Gastroesophageal sphincter (tissue), 4 donors: Measurements from ENCODE around the gene PIK3CD. TPM values are rescaled to one million over a fixed set of nuclear protein-coding genes. Genes with fewer than 3 reads are reported as not detected.

ENCODE experiments used
- ATAC-seq: fragments of 150-250 bp; one replicate; pipeline ENCODE4 v1.9.1; 2016; ENCODE audit warnings: mild to moderate bottlenecking, moderate library complexity
- H3K27ac ChIP-seq, 4 donors: fragments of 200-600 bp; sonication (generic) in 3 of 4; 1 replicate in 3 of 4; 2 replicates in 1 of 4; pipeline ENCODE4 v1.5.1; 2016 to 2019
- H3K27me3 ChIP-seq: fragments of 200-600 bp; sonication (generic); one replicate; pipeline ENCODE4 v1.5.1; 2019
- H3K36me3 ChIP-seq, 2 donors: fragments of 200-600 bp; sonication (generic); one replicate each; pipeline ENCODE4 v1.5.1; 2019; ENCODE audit warnings: control low read depth in 1 of 2
- H3K4me1 ChIP-seq, 3 donors: fragments of 200-600 bp; sonication (generic); 1 replicate in 2 of 3; 2 replicates in 1 of 3; pipeline ENCODE4 v1.5.1; 2016 to 2019; ENCODE audit warnings: control low read depth in 2 of 3
- H3K4me3 ChIP-seq, 2 donors: fragments of 200-600 bp; sonication (generic); one replicate each; pipeline ENCODE4 v1.5.1; 2019; ENCODE audit warnings: mild to moderate bottlenecking in 1 of 2, moderate library complexity in 1 of 2
- H3K9me3 ChIP-seq, 3 donors: fragments of 200-600 bp; sonication (generic); one replicate each; pipeline ENCODE4 v1.5.1; 2017 to 2019; ENCODE audit warnings: control low read depth in 2 of 3
- CTCF ChIP-seq, 4 experiments: fragments of 200-600 bp in 2 of 4; fragments of 450-650 bp in 2 of 4; sonication (generic) in 1 of 4; IDR thresholded peaks; one replicate each; pipeline ENCODE4 v1.5.1; 2017 to 2019; ENCODE audit warnings: antibody characterized with exemption in 4 of 4, mild to moderate bottlenecking in 2 of 4, moderate library complexity in 2 of 4
- EP300 ChIP-seq: sonication (generic); formaldehyde crosslinking; IDR thresholded peaks from one replicate; pipeline ENCODE4 v1.6.1; 2017; ENCODE audit warnings: antibody characterized with exemption, mild to moderate bottlenecking
- POLR2A ChIP-seq, 2 donors: fragments of 450-650 bp; IDR thresholded peaks; one replicate each; pipeline ENCODE4 v1.6.1; 2017; ENCODE audit warnings: antibody characterized with exemption in 2 of 2, mild to moderate bottlenecking in 2 of 2, moderate library complexity in 1 of 2
- POLR2AphosphoS5 ChIP-seq: sonication (generic); formaldehyde crosslinking; IDR thresholded peaks from one replicate; pipeline ENCODE4 v1.6.1; 2017; ENCODE audit warnings: antibody characterized with exemption
- WGBS, 2 donors: methylation state at CpG; one replicate each; pipeline ENCODE4 v1.1.5; 2018; ENCODE audit warnings: low coverage in 1 of 2; 5-methylcytosine and 5-hydroxymethylcytosine counted together
- total RNA-seq, 4 donors: library from RNA; depleted of rRNA; stranded (reverse); fragments of >200 nt; gene quantifications; one replicate each; pipeline ENCODE4 v1.1.0, GENCODE V29; 2016

The PIK3CD gene
- total RNA-seq, 4 donors from 2014 or later, result 8.2 to 18.2 (median 15.4) TPM

DNA sequence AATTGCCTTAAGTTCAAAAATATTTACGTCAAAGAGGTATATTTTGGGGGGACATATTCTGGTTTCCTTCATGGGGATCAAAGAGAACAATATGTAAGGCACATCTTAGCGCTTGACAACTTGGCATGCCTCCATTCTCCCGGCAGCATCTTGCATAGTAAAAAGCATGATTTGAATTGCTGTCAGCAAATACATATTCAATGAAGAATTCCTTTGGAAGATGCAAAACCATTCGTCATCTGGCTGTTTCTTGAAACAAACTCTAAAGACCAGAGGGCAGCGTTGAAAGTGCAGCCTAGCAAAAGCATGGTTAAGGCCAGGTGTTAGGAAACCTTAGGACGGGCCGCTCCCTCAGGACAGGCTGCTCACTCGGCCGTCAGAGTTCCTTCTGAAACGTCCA lies 3.4 kb upstream of the PIK3CD start:
- WGBS, 2 donors, result 54 to 62% methylated on average over 9 to 10 of the region's 10 CpGs
- ATAC-seq, result no peak
- H3K4me3 ChIP-seq, result no peak overlapping the region
- H3K9me3 ChIP-seq, result no peaks in the 10 kb centered on the region
- TF ChIP-seq POLR2A (IDR thresholded peaks at IDR 0.05), result no peak
- no peak for TF ChIP-seq CTCF (IDR thresholded peaks at IDR 0.05)
- no peak for TF ChIP-seq POLR2AphosphoS5
- no peak for TF ChIP-seq EP300
- no peaks in the 10 kb centered on the region for H3K36me3 ChIP-seq
- peaks cover 44% of the 10 kb centered on the region for H3K27me3 ChIP-seq
- no peak overlapping the region for H3K27ac ChIP-seq
- peaks cover 0 to 18% (median 14%) of the 10 kb centered on the region in 3 donors for H3K4me1 ChIP-seq

- peaks cover 0 to 18% (median 14%) of the 10 kb centered on the region in 3 donors for H3K4me1 ChIP-seq
- 88% methylated on average over 1 of the region's 3 CpGs; no CpG with 5 or more reads in 1 of the 2 donors for WGBS, 2 donors
- H3K27ac ChIP-seq, result no peak overlapping the region
- H3K27me3 ChIP-seq, result peaks cover 56% of the 10 kb centered on the region
- no peaks in the 10 kb centered on the region for H3K9me3 ChIP-seq
- no peak overlapping the region for H3K4me3 ChIP-seq
- ATAC-seq, result no peak
- TF ChIP-seq CTCF (IDR thresholded peaks at IDR 0.05) (no peak), EP300 (no peak), POLR2A (IDR thresholded peaks at IDR 0.05) (no peak)
- no peaks in the 10 kb centered on the region for H3K36me3 ChIP-seq
These were observed 1.8 kb upstream of the PIK3CD start for GRCh38 chr1:9649769-9650168.

GRCh38 chr1:9651220-9651564 lies 339 bp upstream of the PIK3CD start:
- TF ChIP-seq CTCF (IDR thresholded peaks at IDR 0.05), result no peak
- no peak for TF ChIP-seq EP300
- no peak for TF ChIP-seq POLR2AphosphoS5
- no peak for TF ChIP-seq POLR2A (IDR thresholded peaks at IDR 0.05)
- 42 to 49% methylated on average over 2 to 4 of the region's 10 CpGs for WGBS, 2 donors
- no peaks in the 10 kb centered on the region for H3K36me3 ChIP-seq
- H3K4me3 ChIP-seq, result peak overlapping the region; percentile 9 to 54
- H3K4me1 ChIP-seq, result peaks cover 0 to 18% (median 14%) of the 10 kb centered on the region in 3 donors
- no peaks in the 10 kb centered on the region for H3K9me3 ChIP-seq
- peaks cover 56% of the 10 kb centered on the region for H3K27me3 ChIP-seq
- no peak for ATAC-seq
- H3K27ac ChIP-seq, result peak overlapping the region in 1 of 4 donors; percentile 65

- Histone ChIP-seq H3K4me3 (peak overlapping the region; percentile 9 to 54), H3K27ac (peak overlapping the region in 2 of 4 donors; percentile 35 to 65), H3K9me3 (no peaks in the 10 kb centered on the region), H3K36me3 (no peaks in the 10 kb centered on the region), H3K27me3 (peaks cover 56% of the 10 kb centered on the region), H3K4me1 (peaks cover 0 to 18% (median 14%) of the 10 kb centered on the region in 3 donors)
- TF ChIP-seq EP300, result no peak
- TF ChIP-seq CTCF (IDR thresholded peaks at IDR 0.05), result no peak
- TF ChIP-seq POLR2A (IDR thresholded peaks at IDR 0.05), result no peak
- no peak for TF ChIP-seq POLR2AphosphoS5
- 0 to 3% methylated on average over 8 to 11 of the region's 55 CpGs for WGBS, 2 donors
- ATAC-seq, result peak; percentile 5
These were observed 1.1 kb downstream of the PIK3CD start for GRCh38 chr1:9652379-9653209.

DNA sequence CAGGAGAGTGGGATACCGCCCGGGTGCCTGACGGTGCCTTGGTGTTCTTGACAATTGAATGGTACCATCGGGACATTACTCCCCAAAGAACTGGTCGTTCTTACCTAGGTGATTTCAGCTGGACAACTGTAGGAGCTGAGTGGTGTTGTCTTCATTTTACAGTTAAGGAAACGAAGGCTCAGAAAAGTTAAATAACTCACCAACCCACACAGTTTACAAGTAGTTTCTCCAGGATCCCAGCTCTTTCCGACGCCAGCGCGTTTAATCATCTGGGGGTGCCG lies 1.6 kb downstream of the PIK3CD start:
- peaks cover 0 to 18% (median 14%) of the 10 kb centered on the region in 3 donors for H3K4me1 ChIP-seq
- no peaks in the 10 kb centered on the region for H3K9me3 ChIP-seq
- H3K27me3 ChIP-seq, result peaks cover 56% of the 10 kb centered on the region
- H3K36me3 ChIP-seq, result no peaks in the 10 kb centered on the region
- TF ChIP-seq POLR2AphosphoS5 (no peak), CTCF (IDR thresholded peaks at IDR 0.05) (no peak), EP300 (no peak), POLR2A (IDR thresholded peaks at IDR 0.05) (no peak)
- no peak for ATAC-seq
- WGBS, 2 donors, result 40% methylated on average over 3 to 7 of the region's 11 CpGs
- no peak overlapping the region for H3K4me3 ChIP-seq
- H3K27ac ChIP-seq, result no peak overlapping the region
